Inflammatory macrophage (primary cell): ENCODE results near the gene MAGEA10.
"Not testable (repeated sequence)": the region's sequence is repeated elsewhere in the genome, so short reads cannot be mapped to it uniquely, and the experiment has no call there.

Source experiments
- DNase-seq, 2 donors: peaks; one replicate each; pipeline ENCODE4 v3.0.0-alpha.2; 2020 to 2022
- total RNA-seq, 18 experiments: gene quantifications; one replicate each; lab custom pipeline; 2026; ENCODE audit warnings: mixed read lengths in 6 of 18, inconsistent platforms in 2 of 18; lab: John Stamatoyannopoulos, UW

MAGEA10 gene
- total RNA-seq: 0 to 0.03 (median 0) reads per million in 18 experiments

- DNase-seq: no peak
Observed at GRCh38 chrX:152138388-152138784, at the start of gene MAGEA10. Gene MAGEA10 (minus strand): TSS chrX:152138577. CDS start chrX:152135620, 2,957 bp downstream.

DNA sequence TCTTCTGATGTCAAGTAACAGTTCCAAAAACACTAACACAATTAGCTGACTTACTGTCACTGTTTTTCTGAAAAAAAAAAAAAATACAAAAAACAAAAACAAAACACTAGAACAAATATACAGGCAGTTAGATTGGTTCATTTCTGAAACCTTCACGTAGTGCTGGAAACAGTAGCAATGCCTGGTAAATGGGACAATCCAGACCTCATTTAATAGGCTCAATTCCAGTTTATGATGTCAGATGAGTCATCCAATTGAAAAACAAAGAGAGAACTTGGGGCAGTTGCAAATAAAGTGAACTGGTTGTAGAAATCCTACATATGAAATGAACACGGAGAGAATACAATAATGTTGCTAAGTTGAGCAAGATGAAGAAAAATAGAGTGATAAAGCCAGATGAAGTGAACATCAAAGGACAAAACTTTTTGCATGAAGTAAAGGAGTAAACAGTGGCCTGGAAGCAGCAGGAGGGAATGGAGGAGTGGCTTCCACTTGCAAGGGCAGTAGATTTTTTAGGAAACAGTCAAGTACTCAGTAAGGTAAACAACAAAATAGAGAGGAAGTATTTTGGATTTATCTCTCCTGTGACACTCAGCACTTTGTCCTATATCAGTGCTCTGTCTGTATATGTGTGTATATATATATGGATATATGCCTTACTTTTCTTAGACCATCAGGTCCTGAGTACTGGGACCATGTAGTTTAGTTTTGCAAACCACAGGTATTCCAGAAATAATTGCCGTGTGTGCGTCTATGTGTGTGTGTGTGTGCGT is 39.3 kb upstream of the MAGEA10 start:
- DNase-seq: no peak

DNA sequence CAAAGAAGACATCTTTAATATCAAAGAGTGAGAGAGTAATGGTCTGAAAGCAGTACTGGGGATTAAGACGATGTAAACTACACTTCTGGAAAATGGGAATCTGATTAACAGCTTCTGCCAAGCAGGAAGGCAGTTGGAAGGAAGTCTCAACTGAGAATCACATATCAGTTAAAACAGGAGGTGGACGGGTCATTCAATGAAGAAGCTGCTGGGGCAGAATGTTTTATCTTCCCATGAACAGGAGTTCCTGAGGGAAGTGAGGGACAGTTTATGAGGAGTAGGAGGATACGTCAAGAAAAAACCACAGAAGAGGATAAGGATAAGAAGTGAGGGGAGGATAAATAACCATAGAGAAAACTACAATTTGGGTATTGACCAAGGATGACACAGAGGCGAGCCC is 38.7 kb upstream of the MAGEA10 start:
- DNase-seq: no peak

GRCh38 chrX:152175892-152176291 is 37.5 kb upstream of the MAGEA10 start:
- DNase-seq: not testable (repeated sequence)

GRCh38 chrX:152173923-152174322 is 35.5 kb upstream of the MAGEA10 start:
- not testable (repeated sequence) for DNase-seq

DNA sequence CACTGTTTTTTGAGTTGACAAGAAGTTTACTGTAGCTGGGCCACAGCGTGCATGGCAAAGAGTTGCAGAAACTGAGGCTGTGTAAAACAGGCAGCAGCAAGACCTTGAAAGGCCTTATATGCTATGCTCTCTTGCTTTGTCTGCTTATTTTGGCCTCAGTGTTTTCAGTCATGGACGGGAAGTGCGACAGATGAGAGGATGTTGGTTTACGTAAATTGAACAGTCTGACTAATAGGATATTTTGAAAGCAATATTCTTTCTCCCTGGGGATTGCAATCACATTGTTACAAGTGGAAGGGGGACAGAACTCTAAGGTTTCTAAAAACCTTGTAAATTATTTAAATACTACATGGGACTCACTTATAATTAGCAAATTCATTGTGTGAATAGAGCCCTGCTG is 32.2 kb upstream of the MAGEA10 start:
- DNase-seq: no peak

DNA sequence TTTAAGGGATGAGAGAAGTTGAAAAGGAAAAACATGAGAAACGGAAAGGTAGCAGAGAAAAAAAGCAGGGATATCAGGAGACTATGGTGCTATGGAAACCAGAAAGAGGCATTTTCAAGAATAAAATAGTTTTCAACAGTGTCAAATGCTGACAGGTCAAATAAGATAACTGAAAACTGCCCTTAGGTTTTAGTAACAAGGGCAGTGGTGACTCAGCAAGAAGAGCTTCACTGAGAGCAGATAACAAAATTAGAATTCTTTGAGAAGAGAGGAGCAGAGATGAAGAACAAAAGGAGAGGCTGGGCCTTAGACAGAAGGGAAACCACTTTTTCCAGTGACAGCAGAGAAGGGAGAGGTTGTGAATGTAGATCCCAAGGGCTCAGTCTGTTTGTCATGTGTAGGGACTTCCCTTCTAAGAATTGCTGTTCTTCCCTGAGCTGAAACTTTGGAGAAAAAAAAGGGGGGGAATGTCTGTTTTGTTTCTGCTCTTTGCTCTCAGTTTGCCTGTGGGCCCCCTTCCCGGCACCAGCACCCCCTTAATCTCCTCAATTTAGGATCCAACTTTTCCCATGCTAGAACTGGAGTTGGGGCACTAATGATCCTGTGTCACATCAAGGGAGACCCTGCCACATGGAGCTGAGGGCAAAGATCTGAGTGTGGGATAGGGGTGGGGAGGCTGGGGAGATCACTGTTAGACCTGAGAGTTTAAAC is 26.8 kb upstream of the MAGEA10 start:
- no peak for DNase-seq

DNA sequence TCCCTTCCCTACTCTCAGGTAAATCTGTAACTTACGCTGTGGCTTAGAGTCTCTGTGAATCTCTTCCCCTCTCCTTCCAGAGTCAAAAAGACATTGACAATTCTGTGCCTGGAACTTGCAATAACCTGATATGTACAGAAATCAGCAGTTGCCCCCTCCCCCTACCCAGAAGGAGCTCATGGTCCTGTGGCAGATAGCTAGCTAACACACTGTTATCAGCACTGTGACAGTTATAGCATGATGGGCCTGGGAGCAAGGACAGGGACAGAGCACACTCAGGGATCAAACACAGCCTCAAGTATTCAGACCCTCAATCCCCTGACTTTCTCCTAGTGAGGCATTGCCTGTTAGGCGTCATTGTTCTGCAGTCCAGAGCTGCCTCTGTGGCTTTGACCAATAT is 18.7 kb upstream of the MAGEA10 start:
- no peak for DNase-seq

DNA sequence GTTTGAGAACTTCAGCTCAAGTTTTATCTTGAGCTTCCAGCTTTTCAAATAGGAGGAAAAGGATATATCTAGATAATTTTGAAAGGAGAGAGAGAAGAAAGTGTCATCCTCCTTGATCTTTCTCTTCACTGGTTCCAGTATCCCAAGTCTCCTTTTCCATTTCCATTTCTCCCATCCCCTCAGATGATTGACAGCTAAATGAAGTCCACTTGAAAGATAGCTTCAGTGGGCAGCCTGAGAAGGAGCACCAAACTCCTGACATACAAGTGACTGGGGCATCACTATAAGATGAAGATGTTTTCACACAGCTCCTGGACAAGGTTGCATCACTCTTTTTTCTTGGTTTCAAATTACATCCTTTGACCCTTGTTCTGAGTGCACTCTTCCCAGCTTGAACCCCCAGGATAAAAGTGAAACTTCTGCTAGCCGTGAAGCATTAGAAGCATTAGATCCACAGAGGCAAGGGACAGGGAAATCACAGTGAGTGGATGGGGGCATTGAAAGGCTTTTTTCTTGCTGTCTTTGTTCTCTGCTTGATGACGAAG is 17.5 kb upstream of the MAGEA10 start:
- DNase-seq: no peak

GRCh38 chrX:152154050-152154449 is 15.7 kb upstream of the MAGEA10 start:
- DNase-seq: no peak

GRCh38 chrX:152151256-152151655 is 12.9 kb upstream of the MAGEA10 start:
- no peak for DNase-seq

GRCh38 chrX:152149648-152150047 is 11.3 kb upstream of the MAGEA10 start:
- DNase-seq: no peak

DNA sequence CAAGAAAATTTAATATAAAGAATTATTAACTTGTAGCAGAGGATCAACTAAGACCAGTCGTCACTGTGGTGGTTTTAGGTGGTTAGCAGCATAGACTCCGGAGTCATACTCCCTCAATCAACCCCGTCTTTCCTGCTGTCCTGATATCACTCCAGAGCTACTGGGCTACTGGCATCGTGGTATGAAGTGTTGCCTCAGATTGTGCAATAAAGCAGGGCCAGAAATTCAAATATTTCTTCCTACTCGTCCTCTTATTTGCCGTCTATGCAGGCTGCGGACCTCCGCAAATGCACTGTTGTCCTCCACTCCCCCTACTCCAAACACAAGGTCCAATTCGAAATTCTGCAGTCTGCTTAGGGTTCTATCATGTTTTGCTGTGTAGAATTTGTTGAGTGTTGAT is 1.2 kb upstream of the MAGEA10 start:
- DNase-seq: no peak

DNA sequence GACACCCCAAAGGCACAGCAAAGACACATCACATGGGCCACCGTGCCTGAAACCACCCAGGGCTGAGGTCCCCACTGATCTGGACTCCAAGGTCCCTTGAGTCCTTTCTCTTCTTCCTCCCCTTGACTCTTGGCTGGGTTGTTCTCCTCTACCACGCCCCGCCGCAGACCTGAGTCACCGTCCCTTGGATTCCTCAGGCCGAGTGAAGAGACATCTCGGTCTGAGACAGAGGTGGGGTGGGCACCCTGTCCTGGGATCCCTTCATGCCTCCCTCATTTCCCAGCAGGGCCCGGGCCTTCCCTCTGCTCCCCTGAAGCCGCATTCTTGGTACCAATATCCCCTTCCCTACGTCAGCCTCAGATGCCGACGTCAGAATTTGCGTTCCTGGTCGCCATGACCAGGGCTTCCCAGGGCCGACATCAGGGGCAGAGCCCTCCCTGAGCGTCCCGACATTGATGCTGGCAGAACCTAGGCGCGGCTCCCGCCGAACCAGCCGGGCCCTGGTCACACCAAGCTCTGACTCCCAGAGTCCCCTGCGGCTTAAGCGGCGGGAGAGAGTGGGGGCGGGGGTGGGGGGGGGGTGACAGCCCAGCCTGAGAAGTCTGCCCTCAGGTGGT is 498 bp downstream of the MAGEA10 start:
- no peak for DNase-seq

DNA sequence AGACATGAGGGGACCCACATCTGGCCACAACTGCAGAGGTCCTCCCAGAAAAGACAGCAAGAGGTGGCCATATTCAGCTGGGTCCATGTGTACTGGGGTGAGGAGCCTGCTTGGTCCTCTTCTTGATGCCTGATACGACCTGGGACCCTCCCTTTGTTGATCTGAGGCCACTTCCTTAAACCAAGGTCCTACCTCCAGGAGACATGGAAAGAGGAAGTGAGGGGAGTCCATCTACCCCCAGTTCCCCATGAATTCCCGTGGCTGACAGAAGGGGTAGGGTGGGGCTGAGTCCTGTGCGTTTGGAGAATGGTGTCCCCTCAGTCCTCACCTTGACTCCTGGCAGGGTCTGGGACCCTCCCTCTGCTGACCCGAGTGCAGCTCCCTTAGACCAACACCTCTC is 2.1 kb downstream of the MAGEA10 start:
- DNase-seq: no peak

- DNase-seq: no peak
Observed at GRCh38 chrX:152131525-152131924, 6.9 kb downstream of the MAGEA10 start.

DNA sequence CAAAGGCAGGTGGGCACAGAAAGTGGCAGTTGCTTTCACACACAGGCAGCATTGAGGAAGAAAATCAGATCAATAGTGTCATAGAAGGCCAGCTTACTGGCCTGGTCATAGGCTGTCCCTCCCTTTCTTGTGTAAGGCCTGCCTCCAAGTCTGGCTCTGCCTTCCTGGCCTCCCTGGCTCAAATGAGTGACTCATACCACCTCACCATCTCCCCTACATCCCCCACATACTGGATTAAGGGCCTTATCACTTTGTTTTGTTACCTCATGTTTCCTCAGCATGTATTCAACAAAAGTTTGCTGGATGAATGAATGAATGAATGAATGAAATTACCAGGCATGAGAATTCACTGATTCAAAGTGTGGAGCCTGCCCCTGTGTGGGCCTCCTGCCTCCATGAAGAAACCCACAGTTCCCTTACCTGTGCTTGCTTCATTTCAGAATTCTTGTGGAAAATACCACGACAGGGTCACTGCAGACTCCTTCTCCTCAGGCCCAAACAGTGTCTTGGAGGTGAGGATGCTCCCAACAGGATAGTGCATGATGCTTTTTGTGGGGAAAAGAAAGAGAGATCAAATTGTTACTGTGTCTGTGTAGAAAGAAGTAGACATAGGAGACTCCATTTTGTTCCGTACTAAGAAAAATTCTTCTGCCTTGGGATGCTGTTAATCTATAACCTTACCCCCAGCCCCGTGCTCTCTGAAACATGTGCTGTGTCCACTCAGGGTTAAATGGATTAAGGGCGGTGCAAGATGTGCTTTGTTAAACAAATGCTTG is 9.1 kb downstream of the MAGEA10 start:
- DNase-seq: not testable (repeated sequence)

GRCh38 chrX:152117305-152117704 is 21.1 kb downstream of the MAGEA10 start:
- no peak for DNase-seq

GRCh38 chrX:152108527-152108926 is 29.9 kb downstream of the MAGEA10 start:
- DNase-seq: no peak

DNA sequence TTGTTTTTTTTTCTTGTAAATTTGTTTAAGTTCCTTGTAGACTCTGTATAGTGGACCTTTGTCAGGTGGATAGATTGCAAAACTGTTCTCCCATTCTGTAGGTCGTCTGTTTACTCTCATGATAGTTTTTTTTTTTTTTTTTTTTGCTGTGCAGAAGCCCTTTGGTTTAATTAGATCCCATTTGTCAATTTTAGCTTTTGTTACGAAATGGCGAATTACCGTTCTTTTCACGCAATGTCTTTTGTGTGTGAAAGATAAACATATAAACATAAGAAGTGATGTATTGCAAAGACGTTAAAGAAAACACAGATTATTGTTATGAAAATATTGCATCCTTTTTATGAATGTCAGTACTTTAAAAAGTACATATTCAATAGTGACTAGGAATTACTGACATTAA is 34.5 kb downstream of the MAGEA10 start:
- DNase-seq: no peak

DNA sequence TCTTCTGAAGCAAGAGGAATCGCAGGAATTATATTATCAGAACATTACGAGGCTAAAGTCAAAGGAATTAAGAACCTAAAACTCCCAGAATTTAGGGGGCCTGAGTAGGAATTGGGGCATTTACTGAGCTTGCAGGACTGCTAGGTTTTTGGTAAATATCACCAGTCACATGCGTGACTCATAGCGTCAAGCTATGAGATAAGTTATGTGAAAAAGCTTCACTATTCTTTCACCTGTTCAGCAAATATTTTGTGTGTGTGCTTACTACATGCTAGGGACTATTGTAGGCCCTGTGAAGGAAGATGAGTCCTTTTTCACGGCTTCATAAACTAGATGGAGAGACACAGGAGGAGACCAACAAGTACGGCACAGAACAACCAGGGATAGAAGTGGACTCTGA is 52.2 kb downstream of the MAGEA10 start:
- DNase-seq: no peak
